HL-60 (cell line): Measurements from ENCODE around the gene PTGIR.
A peak's percentile ranks its signal among the peaks of the same experiment; 100 is the strongest.

Experiments used
- DNase-seq, 2 experiments: peaks; one replicate each; pipeline ENCODE4 v3.0.0-alpha.2; 2010 to 2020; ENCODE audit warnings: low read depth in 1 of 2, low spot score in 1 of 2
- H3K27ac ChIP-seq: fragments of 250-450 bp; sonication (Bioruptor Pico); replicated peaks from 2 replicates; pipeline ENCODE4 v1.5.1; 2020; ENCODE audit warnings: mild to moderate bottlenecking, moderate library complexity
- H3K27me3 ChIP-seq: fragments of 250-450 bp; sonication (Bioruptor Pico); 2 replicates; pipeline ENCODE4 v1.5.1; 2021; ENCODE audit warnings: mild to moderate bottlenecking, moderate library complexity; ENCODE audit not compliant: insufficient read depth, poor library complexity, severe bottlenecking
- H3K4me3 ChIP-seq: replicated peaks from 2 replicates; pipeline ENCODE4 v1.5.1; 2011; ENCODE audit warnings: mild to moderate bottlenecking, control low read depth, low read length; ENCODE audit not compliant: insufficient read depth
- CTCF ChIP-seq: IDR thresholded peaks from one replicate; pipeline ENCODE4 v1.5.1; 2011; ENCODE audit warnings: low read length, control low read depth, inconsistent platforms; ENCODE audit not compliant: insufficient read depth
- GABPA ChIP-seq: IDR thresholded peaks from 2 replicates; pipeline ENCODE4 v1.6.1; 2012; ENCODE audit warnings: low read depth
- POLR2AphosphoS5 ChIP-seq: IDR thresholded peaks from 2 replicates; pipeline ENCODE4 v1.6.1; 2012; ENCODE audit warnings: low read depth
- REST ChIP-seq: IDR thresholded peaks from 2 replicates; pipeline ENCODE4 v1.6.1; 2012; ENCODE audit warnings: low read depth; ENCODE audit not compliant: insufficient replicate concordance
- SPI1 ChIP-seq: IDR thresholded peaks from 2 replicates; pipeline ENCODE4 v1.6.1; 2012; ENCODE audit warnings: low read depth, mild to moderate bottlenecking, borderline replicate concordance

PTGIR gene

GRCh38 chr19:46660551-46661019 is 35.7 kb upstream of the PTGIR start:
- H3K27me3 ChIP-seq: peaks cover 18% of the 10 kb centered on the region
- peak overlapping the region; percentile 43 for H3K4me3 ChIP-seq
- TF ChIP-seq GABPA (no peak), POLR2AphosphoS5 (no peak), REST (no peak), SPI1 (no peak)
- no peak for DNase-seq
- H3K27ac ChIP-seq: no peak overlapping the region

- Histone ChIP-seq H3K27me3 (peaks cover 18% of the 10 kb centered on the region), H3K4me3 (0 out of 2 replicates have a peak overlapping the region, but pooled peaks have one; percentile 43), H3K27ac (no peak overlapping the region)
- DNase-seq: no peak
- TF ChIP-seq REST: no peak
- TF ChIP-seq GABPA: no peak
- no peak for TF ChIP-seq POLR2AphosphoS5
- TF ChIP-seq CTCF: no peak
- TF ChIP-seq SPI1: no peak
Observed at GRCh38 chr19:46660008-46660517, 35.2 kb upstream of the PTGIR start.

- Histone ChIP-seq H3K4me3 (no peak overlapping the region), H3K27me3 (peaks cover 19% of the 10 kb centered on the region), H3K27ac (no peak overlapping the region)
- DNase-seq: peak in 1 of 2 experiments; percentile 40
- TF ChIP-seq SPI1 (no peak), POLR2AphosphoS5 (no peak), CTCF (no peak), REST (no peak), GABPA (no peak)
Observed at GRCh38 chr19:46659151-46660007, 34.5 kb upstream of the PTGIR start.
